ENCODE measurements around the gene CHDH. TPM values are rescaled to one million over a fixed set of nuclear protein-coding genes. Genes with fewer than 3 reads are reported as not detected.

CHDH gene
- total and polyA plus RNA-seq, 2 donors (not counting 3 experiments of a cell fraction or from before 2014, with no cell fraction given) = 0.04 to 0.06 TPM

DNA sequence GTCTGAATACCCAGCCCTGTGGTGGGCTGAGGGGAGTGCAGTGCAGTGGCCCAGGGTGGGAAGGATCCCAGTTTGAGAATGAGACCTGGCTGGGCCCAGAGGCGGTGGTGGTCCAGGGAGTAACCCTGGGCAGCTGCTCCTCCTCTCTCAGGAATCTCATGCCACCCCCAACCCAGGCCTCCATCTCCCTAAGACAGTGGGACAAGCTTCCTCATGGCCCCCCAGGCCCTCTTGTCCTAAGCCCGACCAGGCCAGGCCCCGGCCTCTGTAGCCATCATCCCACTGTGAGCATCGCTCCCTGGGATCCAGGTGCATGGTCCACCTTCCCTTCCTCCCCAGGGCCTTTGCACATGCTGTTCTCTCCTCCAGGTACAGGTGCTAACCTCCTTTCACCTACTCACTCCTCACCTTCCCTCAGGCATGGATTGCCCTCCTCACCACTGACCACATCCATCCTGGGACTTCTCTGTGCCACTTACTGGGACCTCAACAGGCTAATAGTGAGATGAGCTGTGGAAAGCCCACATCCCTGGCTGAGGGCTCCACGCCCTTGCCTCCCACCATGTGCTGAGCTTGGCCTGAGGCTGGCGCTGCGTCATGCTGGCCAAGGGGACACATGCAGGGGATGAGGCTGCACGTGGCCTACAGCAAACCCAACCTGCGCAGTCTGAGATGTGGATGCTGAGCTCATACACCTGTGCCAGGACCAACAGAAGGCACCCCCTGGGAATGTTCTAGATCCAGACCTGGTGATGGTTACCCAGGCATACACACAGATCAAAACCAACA, 9.9 kb downstream of the CHDH start:
- Histone ChIP-seq H3K79me2 (ENCODE audit: control insufficient read depth, insufficient read depth, low read length) (no peaks in the 10 kb centered on the region), H2AFZ (ENCODE audit: low read depth, low read length) (no peak overlapping the region), H4K20me1 (replicated peaks; ENCODE audit: control insufficient read depth, extremely low read depth, insufficient read depth, low read length) (no peaks in the 10 kb centered on the region), H3K36me3 (ENCODE audit: control insufficient read depth in 2 of 2, extremely low read depth in 1 of 2, insufficient read depth in 2 of 2, low read length in 2 of 2) (no peaks in the 10 kb centered on the region), H3K9ac (replicated peaks; ENCODE audit: extremely low read depth, insufficient read depth, low read length) (no peak overlapping the region), H3K9me1 (replicated peaks; ENCODE audit: control insufficient read depth, extremely low read depth, insufficient read depth, low read length) (no peaks in the 10 kb centered on the region), H3K27ac (ENCODE audit: insufficient read depth, low read depth, low read length) (no peak overlapping the region), H3K4me3 (replicated peaks in 1 of 3; ENCODE audit: insufficient read depth in 1 of 3, low read depth in 1 of 3, low read length in 3 of 3) (no peak overlapping the region), H3K4me2 (ENCODE audit: insufficient read depth, low read length) (no peak overlapping the region), H3K27me3 (ENCODE audit: control insufficient read depth in 2 of 2, insufficient read depth in 2 of 2, low read length in 2 of 2) (no peaks in the 10 kb centered on the region), H3K9me3 (replicated peaks; ENCODE audit: control insufficient read depth, insufficient read depth, low read length) (no peaks in the 10 kb centered on the region), H3K4me1 (ENCODE audit: control insufficient read depth, extremely low read depth, insufficient read depth, low read length) (no peaks in the 10 kb centered on the region)
- BruUV-seq (replicated peaks) = no TSS peak
- no peak for TF ChIP-seq JUN (IDR thresholded peaks at IDR 0.05; ENCODE audit: borderline replicate concordance, insufficient read depth, insufficient read length, low read depth)
- TF ChIP-seq, protein P1, sequence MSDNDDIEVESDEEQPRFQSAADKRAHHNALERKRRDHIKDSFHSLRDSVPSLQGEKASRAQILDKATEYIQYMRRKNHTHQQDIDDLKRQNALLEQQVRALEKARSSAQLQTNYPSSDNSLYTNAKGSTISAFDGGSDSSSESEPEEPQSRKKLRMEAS (IDR thresholded peaks at IDR 0.05; ENCODE audit: insufficient read depth, insufficient read length) = no peak
- no peak for TF ChIP-seq EZH2 (IDR thresholded peaks at IDR 0.05; ENCODE audit: borderline replicate concordance, low read depth, low read length, severe bottlenecking)
- TF ChIP-seq FOS (IDR thresholded peaks at IDR 0.05; ENCODE audit: borderline replicate concordance, insufficient read depth, low read length) = no peak
- TF ChIP-seq MYC (IDR thresholded peaks at IDR 0.05; ENCODE audit: low read depth, low read length) = no peak
- TF ChIP-seq, protein P2, sequence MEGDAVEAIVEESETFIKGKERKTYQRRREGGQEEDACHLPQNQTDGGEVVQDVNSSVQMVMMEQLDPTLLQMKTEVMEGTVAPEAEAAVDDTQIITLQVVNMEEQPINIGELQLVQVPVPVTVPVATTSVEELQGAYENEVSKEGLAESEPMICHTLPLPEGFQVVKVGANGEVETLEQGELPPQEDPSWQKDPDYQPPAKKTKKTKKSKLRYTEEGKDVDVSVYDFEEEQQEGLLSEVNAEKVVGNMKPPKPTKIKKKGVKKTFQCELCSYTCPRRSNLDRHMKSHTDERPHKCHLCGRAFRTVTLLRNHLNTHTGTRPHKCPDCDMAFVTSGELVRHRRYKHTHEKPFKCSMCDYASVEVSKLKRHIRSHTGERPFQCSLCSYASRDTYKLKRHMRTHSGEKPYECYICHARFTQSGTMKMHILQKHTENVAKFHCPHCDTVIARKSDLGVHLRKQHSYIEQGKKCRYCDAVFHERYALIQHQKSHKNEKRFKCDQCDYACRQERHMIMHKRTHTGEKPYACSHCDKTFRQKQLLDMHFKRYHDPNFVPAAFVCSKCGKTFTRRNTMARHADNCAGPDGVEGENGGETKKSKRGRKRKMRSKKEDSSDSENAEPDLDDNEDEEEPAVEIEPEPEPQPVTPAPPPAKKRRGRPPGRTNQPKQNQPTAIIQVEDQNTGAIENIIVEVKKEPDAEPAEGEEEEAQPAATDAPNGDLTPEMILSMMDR (IDR thresholded peaks at IDR 0.05; ENCODE audit: extremely low read depth in 1 of 2, insufficient read depth in 1 of 2, low read depth in 1 of 2, low read length in 2 of 2) = no peak
- no peak for TF ChIP-seq POLR2AphosphoS5 (IDR thresholded peaks at IDR 0.05; ENCODE audit: insufficient read depth, low read depth, low read length)
- TF ChIP-seq GATA2 (IDR thresholded peaks at IDR 0.05; ENCODE audit: insufficient read depth, insufficient read length, low read depth, low read length) = no peak
- no peak for TF ChIP-seq POLR2A (IDR thresholded peaks at IDR 0.05; ENCODE audit: low read depth, low read length)
- ChIA-PET POLR2A (no interaction called here), CTCF (no interaction called here)
- no peak for DNase-seq (ENCODE audit: low read depth, low spot score)
- intact Hi-C loops (cut with micrococcal nuclease) = no loop called here
- dilution Hi-C loops (cut with MboI; ENCODE audit: extremely low pct_ligation_motif_present, low sequenced_read_pairs) = no loop called here
- FAIRE-seq = no peak
